ENCODE data around the gene GJA1. TPM values are rescaled to one million over a fixed set of nuclear protein-coding genes. Genes with fewer than 3 reads are reported as not detected.

Gene GJA1
- polyA plus RNA-seq, 1 donor from 2014 or later, result 3.5 TPM

DNA sequence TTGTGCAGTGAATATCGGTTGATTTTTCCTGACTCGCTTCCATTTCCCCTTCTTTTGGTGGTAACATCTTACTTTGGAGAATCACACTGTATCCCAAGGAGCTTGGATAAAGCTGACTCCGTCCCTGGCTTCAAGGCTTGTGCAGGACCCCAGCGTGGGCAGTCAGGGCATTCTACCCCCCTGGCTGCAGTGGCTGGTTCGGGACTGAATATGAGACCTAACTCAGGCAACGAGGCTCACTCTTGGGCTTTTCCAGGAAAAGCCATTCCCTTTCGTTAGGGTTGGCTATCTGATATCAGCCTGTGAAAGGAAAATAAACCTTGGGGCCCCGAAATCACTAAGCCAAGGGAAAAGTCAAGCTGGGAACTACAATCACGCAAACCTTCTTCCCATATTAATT is 30.1 kb upstream of the GJA1 start:
- no peaks in the 10 kb centered on the region for H3K9me3 ChIP-seq (ENCODE audit: low read length)
- no peak overlapping the region for H3K4me2 ChIP-seq (ENCODE audit: low read length)
- H3K27me3 ChIP-seq (ENCODE audit: insufficient read depth, low read depth, low read length), result no peaks in the 10 kb centered on the region
- no peaks in the 10 kb centered on the region for H3K79me2 ChIP-seq (replicated peaks; ENCODE audit: insufficient read depth, low read length)
- no peaks in the 10 kb centered on the region for H3K36me3 ChIP-seq (ENCODE audit: insufficient read depth, low read length)
- H4K20me1 ChIP-seq (ENCODE audit: insufficient read depth), result no peaks in the 10 kb centered on the region
- TF ChIP-seq, protein P1, sequence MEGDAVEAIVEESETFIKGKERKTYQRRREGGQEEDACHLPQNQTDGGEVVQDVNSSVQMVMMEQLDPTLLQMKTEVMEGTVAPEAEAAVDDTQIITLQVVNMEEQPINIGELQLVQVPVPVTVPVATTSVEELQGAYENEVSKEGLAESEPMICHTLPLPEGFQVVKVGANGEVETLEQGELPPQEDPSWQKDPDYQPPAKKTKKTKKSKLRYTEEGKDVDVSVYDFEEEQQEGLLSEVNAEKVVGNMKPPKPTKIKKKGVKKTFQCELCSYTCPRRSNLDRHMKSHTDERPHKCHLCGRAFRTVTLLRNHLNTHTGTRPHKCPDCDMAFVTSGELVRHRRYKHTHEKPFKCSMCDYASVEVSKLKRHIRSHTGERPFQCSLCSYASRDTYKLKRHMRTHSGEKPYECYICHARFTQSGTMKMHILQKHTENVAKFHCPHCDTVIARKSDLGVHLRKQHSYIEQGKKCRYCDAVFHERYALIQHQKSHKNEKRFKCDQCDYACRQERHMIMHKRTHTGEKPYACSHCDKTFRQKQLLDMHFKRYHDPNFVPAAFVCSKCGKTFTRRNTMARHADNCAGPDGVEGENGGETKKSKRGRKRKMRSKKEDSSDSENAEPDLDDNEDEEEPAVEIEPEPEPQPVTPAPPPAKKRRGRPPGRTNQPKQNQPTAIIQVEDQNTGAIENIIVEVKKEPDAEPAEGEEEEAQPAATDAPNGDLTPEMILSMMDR (IDR thresholded peaks at IDR 0.05; ENCODE audit: poor library complexity, severe bottlenecking), result no peak
- TF ChIP-seq RAD21 (conservative IDR thresholded peaks at IDR 0.05), result no peak
- no peak for TF ChIP-seq TAF1 (IDR thresholded peaks at IDR 0.05; ENCODE audit: low read depth)
- no peak for TF ChIP-seq SMC3 (conservative IDR thresholded peaks at IDR 0.05; ENCODE audit: poor library complexity)
- no peak for TF ChIP-seq EZH2 (IDR thresholded peaks at IDR 0.05; ENCODE audit: borderline replicate concordance, insufficient read depth, low read length, poor library complexity, severe bottlenecking)
- no peak for TF ChIP-seq POLR2AphosphoS5 (IDR thresholded peaks at IDR 0.05)
- no peak for TF ChIP-seq EP300 (conservative IDR thresholded peaks at IDR 0.05; ENCODE audit: poor library complexity, severe bottlenecking)
- TF ChIP-seq, protein P2, sequence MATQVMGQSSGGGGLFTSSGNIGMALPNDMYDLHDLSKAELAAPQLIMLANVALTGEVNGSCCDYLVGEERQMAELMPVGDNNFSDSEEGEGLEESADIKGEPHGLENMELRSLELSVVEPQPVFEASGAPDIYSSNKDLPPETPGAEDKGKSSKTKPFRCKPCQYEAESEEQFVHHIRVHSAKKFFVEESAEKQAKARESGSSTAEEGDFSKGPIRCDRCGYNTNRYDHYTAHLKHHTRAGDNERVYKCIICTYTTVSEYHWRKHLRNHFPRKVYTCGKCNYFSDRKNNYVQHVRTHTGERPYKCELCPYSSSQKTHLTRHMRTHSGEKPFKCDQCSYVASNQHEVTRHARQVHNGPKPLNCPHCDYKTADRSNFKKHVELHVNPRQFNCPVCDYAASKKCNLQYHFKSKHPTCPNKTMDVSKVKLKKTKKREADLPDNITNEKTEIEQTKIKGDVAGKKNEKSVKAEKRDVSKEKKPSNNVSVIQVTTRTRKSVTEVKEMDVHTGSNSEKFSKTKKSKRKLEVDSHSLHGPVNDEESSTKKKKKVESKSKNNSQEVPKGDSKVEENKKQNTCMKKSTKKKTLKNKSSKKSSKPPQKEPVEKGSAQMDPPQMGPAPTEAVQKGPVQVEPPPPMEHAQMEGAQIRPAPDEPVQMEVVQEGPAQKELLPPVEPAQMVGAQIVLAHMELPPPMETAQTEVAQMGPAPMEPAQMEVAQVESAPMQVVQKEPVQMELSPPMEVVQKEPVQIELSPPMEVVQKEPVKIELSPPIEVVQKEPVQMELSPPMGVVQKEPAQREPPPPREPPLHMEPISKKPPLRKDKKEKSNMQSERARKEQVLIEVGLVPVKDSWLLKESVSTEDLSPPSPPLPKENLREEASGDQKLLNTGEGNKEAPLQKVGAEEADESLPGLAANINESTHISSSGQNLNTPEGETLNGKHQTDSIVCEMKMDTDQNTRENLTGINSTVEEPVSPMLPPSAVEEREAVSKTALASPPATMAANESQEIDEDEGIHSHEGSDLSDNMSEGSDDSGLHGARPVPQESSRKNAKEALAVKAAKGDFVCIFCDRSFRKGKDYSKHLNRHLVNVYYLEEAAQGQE (IDR thresholded peaks at IDR 0.05; ENCODE audit: borderline replicate concordance), result no peak
- TF ChIP-seq MXI1 (conservative IDR thresholded peaks at IDR 0.05; ENCODE audit: poor library complexity, severe bottlenecking), result no peak
- no peak overlapping the region for H3K9ac ChIP-seq (ENCODE audit: low read length)
- no peak overlapping the region for H3K4me3 ChIP-seq (ENCODE audit: low read length)
- H3K27ac ChIP-seq (ENCODE audit: low read length), result no peak overlapping the region
- no peak overlapping the region for H2AFZ ChIP-seq (ENCODE audit: low read depth, low read length)
- H3K9me2 ChIP-seq (ENCODE audit: insufficient read depth, low read length), result no peaks in the 10 kb centered on the region
- H3F3A ChIP-seq (ENCODE audit: insufficient read depth, low read length, poor library complexity, severe bottlenecking), result no peaks in the 10 kb centered on the region

DNA sequence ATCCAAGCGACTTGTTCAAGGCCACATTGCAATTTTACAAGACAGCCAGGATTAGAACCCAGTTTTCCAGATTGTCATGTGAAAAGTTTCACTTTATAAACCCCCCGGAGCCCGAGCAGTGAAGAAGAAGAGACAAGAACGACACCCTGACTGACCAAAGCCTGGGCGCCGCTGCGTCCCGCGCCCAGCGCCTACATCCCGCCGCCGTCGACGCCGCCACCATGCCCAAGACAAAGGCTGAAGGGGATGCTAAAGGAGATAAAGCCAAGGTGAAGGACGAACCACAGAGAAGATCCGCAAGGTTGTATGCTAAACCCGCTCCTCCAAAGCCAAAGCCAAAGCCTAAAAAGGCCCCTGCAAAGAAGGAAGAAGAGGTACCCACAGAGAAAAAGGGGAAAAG is 27.1 kb upstream of the GJA1 start:
- Histone ChIP-seq H2AFZ (ENCODE audit: low read depth, low read length) (no peak overlapping the region), H3K27me3 (ENCODE audit: insufficient read depth, low read depth, low read length) (no peaks in the 10 kb centered on the region), H3K4me3 (ENCODE audit: low read length) (no peak overlapping the region), H4K20me1 (ENCODE audit: insufficient read depth) (no peaks in the 10 kb centered on the region), H3K4me2 (ENCODE audit: low read length) (no peak overlapping the region), H3K27ac (ENCODE audit: low read length) (no peak overlapping the region), H3K9me2 (ENCODE audit: insufficient read depth, low read length) (no peaks in the 10 kb centered on the region), H3F3A (ENCODE audit: insufficient read depth, low read length, poor library complexity, severe bottlenecking) (no peaks in the 10 kb centered on the region), H3K79me2 (replicated peaks; ENCODE audit: insufficient read depth, low read length) (no peaks in the 10 kb centered on the region), H3K36me3 (ENCODE audit: insufficient read depth, low read length) (no peaks in the 10 kb centered on the region), H3K9ac (ENCODE audit: low read length) (no peak overlapping the region), H3K9me3 (ENCODE audit: low read length) (no peaks in the 10 kb centered on the region)
- TF ChIP-seq EP300 (conservative IDR thresholded peaks at IDR 0.05; ENCODE audit: poor library complexity, severe bottlenecking) (no peak), POLR2AphosphoS5 (IDR thresholded peaks at IDR 0.05) (no peak), MXI1 (conservative IDR thresholded peaks at IDR 0.05; ENCODE audit: poor library complexity, severe bottlenecking) (no peak), EZH2 (IDR thresholded peaks at IDR 0.05; ENCODE audit: borderline replicate concordance, insufficient read depth, low read length, poor library complexity, severe bottlenecking) (no peak)
- TF ChIP-seq, protein P1 (IDR thresholded peaks at IDR 0.05; ENCODE audit: poor library complexity, severe bottlenecking), result no peak
